PC-3 (cell line): ENCODE data around the gene HYCC2. TPM values are rescaled to one million over a fixed set of nuclear protein-coding genes. Genes with fewer than 3 reads are reported as not detected.

Source experiments
- ATAC-seq: fragments of 200-7000 bp; cut with Tn5 transposase; 2 replicates; pipeline ENCODE4 v1.9.1; 2020; ENCODE audit warnings: mild to moderate bottlenecking, moderate library complexity
- BruUV-seq: library from RNA; stranded (reverse); fragments of 400-500 nt; replicated peaks from 2 replicates; lab custom pipeline; 2021; lab: Mats Ljungman, UMichigan
- CTCF ChIA-PET: fragments of 300-600 bp; sonication (Branson Sonifier 250); formaldehyde crosslinking; loops from one replicate; lab custom pipeline; 2022; ENCODE audit warnings: antibody characterized with exemption; lab: Charles Lee
- POLR2A ChIA-PET: fragments of 300-600 bp; sonication (Branson Sonifier 250); formaldehyde crosslinking; loops from one replicate; lab custom pipeline; 2022; ENCODE audit warnings: antibody characterized with exemption; ENCODE audit not compliant: unreplicated experiment; lab: Charles Lee
- DNase-seq: peaks from one replicate; pipeline ENCODE4 v3.0.0-alpha.2; 2015
- H2AFZ ChIP-seq: fragments of 300-600 bp; sonication (generic); 2 replicates; pipeline ENCODE4 v1.6.0; 2016; ENCODE audit warnings: antibody characterized with exemption, low read length
- H3F3A ChIP-seq: fragments of 300-600 bp; sonication (generic); one replicate; pipeline ENCODE4 v1.6.0; 2017; ENCODE audit warnings: antibody characterized with exemption, low read length, control low read depth, mild to moderate bottlenecking; ENCODE audit not compliant: unreplicated experiment
- H3K27ac ChIP-seq: fragments of 300-600 bp; sonication (generic); 2 replicates; pipeline ENCODE4 v1.5.1; 2016; ENCODE audit warnings: mild to moderate bottlenecking, low read length
- H3K27me3 ChIP-seq: fragments of 300-600 bp; sonication (generic); 2 replicates; pipeline ENCODE4 v1.6.1; 2016; ENCODE audit warnings: low read length, mixed read lengths
- H3K36me3 ChIP-seq: fragments of 300-600 bp; sonication (generic); 2 replicates; pipeline ENCODE4 v1.6.1; 2016; ENCODE audit warnings: low read depth, mixed run types, low read length, mixed read lengths
- H3K4me1 ChIP-seq: fragments of 300-600 bp; sonication (generic); 2 replicates; pipeline ENCODE4 v1.5.1; 2016; ENCODE audit warnings: low read length; ENCODE audit not compliant: insufficient read depth
- H3K4me2 ChIP-seq: fragments of 300-600 bp; sonication (generic); 2 replicates; pipeline ENCODE4 v1.6.0; 2016; ENCODE audit warnings: low read length
- H3K4me3 ChIP-seq: fragments of 300-600 bp; sonication (generic); 2 replicates; pipeline ENCODE4 v1.5.1; 2016; ENCODE audit warnings: mild to moderate bottlenecking, low read length, mixed read lengths
- H3K79me2 ChIP-seq: fragments of 300-600 bp; sonication (generic); 2 replicates; pipeline ENCODE4 v1.6.1; 2017; ENCODE audit warnings: low read length, mixed read lengths
- H3K9ac ChIP-seq: fragments of 300-600 bp; sonication (generic); 2 replicates; pipeline ENCODE4 v1.6.0; 2016; ENCODE audit warnings: mild to moderate bottlenecking, low read length
- H3K9me2 ChIP-seq: fragments of 300-600 bp; sonication (generic); replicated peaks from 2 replicates; pipeline ENCODE4 v1.6.1; 2016; ENCODE audit warnings: mixed run types, low read length, mixed read lengths
- H3K9me3 ChIP-seq: fragments of 300-600 bp; sonication (generic); 2 replicates; pipeline ENCODE4 v1.6.1; 2016; ENCODE audit warnings: low read length, mixed read lengths
- H4K20me1 ChIP-seq: fragments of 300-600 bp; sonication (generic); 2 replicates; pipeline ENCODE4 v1.6.1; 2016; ENCODE audit warnings: low read length, mixed read lengths
- CTCF ChIP-seq: fragments of 300-600 bp; sonication (generic); conservative IDR thresholded peaks from 2 replicates; pipeline ENCODE4 v1.5.1; 2017; ENCODE audit warnings: antibody characterized with exemption, low read depth, mild to moderate bottlenecking, low read length
- EZH2 ChIP-seq: fragments of 300-600 bp; sonication (generic); IDR thresholded peaks from one replicate; pipeline ENCODE4 v1.6.1; 2017; ENCODE audit warnings: antibody characterized with exemption, mild to moderate bottlenecking, low read length; ENCODE audit not compliant: unreplicated experiment
- EZH2phosphoT487 ChIP-seq: fragments of 300-600 bp; sonication (generic); IDR thresholded peaks from 2 replicates; pipeline ENCODE4 v1.6.1; 2018; ENCODE audit warnings: mild to moderate bottlenecking, antibody characterized with exemption, low read length, borderline replicate concordance
- intact Hi-C: fragments of 100-400 bp; cut with micrococcal nuclease; formaldehyde crosslinking; loops from 2 replicates; pipeline ENCODE4 v1.9.0; 2023
- total RNA-seq: library from RNA; depleted of rRNA; stranded (reverse); fragments of >200 nt; gene quantifications from 2 replicates; pipeline ENCODE4 v1.2.3, GENCODE V29; 2014

Gene HYCC2
- total RNA-seq, 1 experiment from 2014 or later, result 3.6 TPM

GRCh38 chr2:201108341-201108740 lies 36.9 kb upstream of the HYCC2 start:
- DNase-seq (no peak), ATAC-seq (no peak)

GRCh38 chr2:201107624-201108023 lies 36.2 kb upstream of the HYCC2 start:
- no TSS peak for BruUV-seq
- Histone ChIP-seq H3K4me3 (no peak overlapping the region), H3K36me3 (no peaks in the 10 kb centered on the region), H3K27me3 (no peaks in the 10 kb centered on the region), H3K9ac (no peak overlapping the region), H3K4me1 (no peaks in the 10 kb centered on the region), H3K9me3 (no peaks in the 10 kb centered on the region), H3K27ac (no peak overlapping the region), H2AFZ (no peak overlapping the region), H3K79me2 (no peaks in the 10 kb centered on the region), H4K20me1 (no peaks in the 10 kb centered on the region), H3K9me2 (no peaks in the 10 kb centered on the region), H3K4me2 (no peak overlapping the region), H3F3A (no peaks in the 10 kb centered on the region)
- CTCF ChIA-PET, result no interaction called here
- no peak for DNase-seq
- POLR2A ChIA-PET, result no interaction called here
- TF ChIP-seq EZH2 (no peak), CTCF (no peak), EZH2phosphoT487 (no peak)
- ATAC-seq, result no peak
- intact Hi-C loops, result no loop called here

More at GRCh38 chr2:201108341-201108740, 36.9 kb upstream of the HYCC2 start:
- TF ChIP-seq CTCF (no peak), EZH2 (no peak), EZH2phosphoT487 (no peak)
- ChIA-PET POLR2A (no interaction called here), CTCF (no interaction called here)
- H3K4me3 ChIP-seq, result no peak overlapping the region
- BruUV-seq, result no TSS peak
- intact Hi-C loops, result no loop called here
- H3K27ac ChIP-seq, result no peak overlapping the region
- H3K79me2 ChIP-seq, result no peaks in the 10 kb centered on the region
- no peaks in the 10 kb centered on the region for H3F3A ChIP-seq
- H3K27me3 ChIP-seq, result no peaks in the 10 kb centered on the region
- no peaks in the 10 kb centered on the region for H3K9me3 ChIP-seq
- no peak overlapping the region for H3K4me2 ChIP-seq
- H2AFZ ChIP-seq, result no peak overlapping the region
- H3K4me1 ChIP-seq, result no peaks in the 10 kb centered on the region
- no peak overlapping the region for H3K9ac ChIP-seq
- H3K36me3 ChIP-seq, result no peaks in the 10 kb centered on the region
- H4K20me1 ChIP-seq, result no peaks in the 10 kb centered on the region
- no peaks in the 10 kb centered on the region for H3K9me2 ChIP-seq

- intact Hi-C loops, result no loop called here
- H3K79me2 ChIP-seq, result no peaks in the 10 kb centered on the region
- H3K36me3 ChIP-seq, result no peaks in the 10 kb centered on the region
- CTCF ChIA-PET, result no interaction called here
- BruUV-seq, result no TSS peak
- no peaks in the 10 kb centered on the region for H3K9me2 ChIP-seq
- no peak overlapping the region for H3K4me3 ChIP-seq
- H3K9me3 ChIP-seq, result no peaks in the 10 kb centered on the region
- no peaks in the 10 kb centered on the region for H3K27me3 ChIP-seq
- no peak for TF ChIP-seq EZH2phosphoT487
- no peak for TF ChIP-seq EZH2
- no peak for TF ChIP-seq CTCF
- ATAC-seq, result no peak
- DNase-seq, result no peak
- H3K4me1 ChIP-seq, result no peaks in the 10 kb centered on the region
- POLR2A ChIA-PET, result no interaction called here
- no peak overlapping the region for H3K4me2 ChIP-seq
- no peaks in the 10 kb centered on the region for H4K20me1 ChIP-seq
- no peaks in the 10 kb centered on the region for H3F3A ChIP-seq
- H2AFZ ChIP-seq, result no peak overlapping the region
- no peak overlapping the region for H3K27ac ChIP-seq
- H3K9ac ChIP-seq, result no peak overlapping the region
These were observed 34.3 kb upstream of the HYCC2 start for GRCh38 chr2:201105759-201106158.
